WI38 (cell line): ENCODE results near the gene TRIM59.

Experiments
- H3K4me3 ChIP-seq: 2 replicates; pipeline ENCODE4 v1.5.1; 2011; ENCODE audit warnings: low read depth, mild to moderate bottlenecking, control low read depth, low read length
- TF ChIP-seq, protein P1 (sequence below): IDR thresholded peaks from 2 replicates; pipeline ENCODE4 v1.5.1; 2012; ENCODE audit warnings: low read depth, mild to moderate bottlenecking, control low read depth, low read length

TRIM59 gene

DNA sequence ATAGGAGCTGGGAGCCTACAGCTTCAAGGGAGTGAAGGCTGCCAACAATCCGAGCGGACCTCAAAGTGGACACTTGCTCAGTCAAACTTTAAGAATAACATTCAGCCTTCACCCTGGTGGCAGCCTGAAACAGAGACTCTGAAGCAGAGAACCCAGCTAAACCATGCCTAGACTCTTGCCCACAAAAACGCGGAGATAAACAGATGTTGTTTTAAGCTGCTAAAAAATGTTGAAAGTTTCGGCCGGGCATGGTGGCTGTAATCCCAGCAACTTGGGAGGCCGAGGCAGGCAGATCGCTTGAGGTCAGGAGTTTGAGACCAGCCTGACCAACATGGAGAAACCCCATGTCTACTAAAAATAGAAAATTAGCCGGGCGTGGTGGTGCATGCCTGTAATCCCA, 29.8 kb upstream of the TRIM59 start:
- no peak overlapping the region for H3K4me3 ChIP-seq
- TF ChIP-seq, protein P1, sequence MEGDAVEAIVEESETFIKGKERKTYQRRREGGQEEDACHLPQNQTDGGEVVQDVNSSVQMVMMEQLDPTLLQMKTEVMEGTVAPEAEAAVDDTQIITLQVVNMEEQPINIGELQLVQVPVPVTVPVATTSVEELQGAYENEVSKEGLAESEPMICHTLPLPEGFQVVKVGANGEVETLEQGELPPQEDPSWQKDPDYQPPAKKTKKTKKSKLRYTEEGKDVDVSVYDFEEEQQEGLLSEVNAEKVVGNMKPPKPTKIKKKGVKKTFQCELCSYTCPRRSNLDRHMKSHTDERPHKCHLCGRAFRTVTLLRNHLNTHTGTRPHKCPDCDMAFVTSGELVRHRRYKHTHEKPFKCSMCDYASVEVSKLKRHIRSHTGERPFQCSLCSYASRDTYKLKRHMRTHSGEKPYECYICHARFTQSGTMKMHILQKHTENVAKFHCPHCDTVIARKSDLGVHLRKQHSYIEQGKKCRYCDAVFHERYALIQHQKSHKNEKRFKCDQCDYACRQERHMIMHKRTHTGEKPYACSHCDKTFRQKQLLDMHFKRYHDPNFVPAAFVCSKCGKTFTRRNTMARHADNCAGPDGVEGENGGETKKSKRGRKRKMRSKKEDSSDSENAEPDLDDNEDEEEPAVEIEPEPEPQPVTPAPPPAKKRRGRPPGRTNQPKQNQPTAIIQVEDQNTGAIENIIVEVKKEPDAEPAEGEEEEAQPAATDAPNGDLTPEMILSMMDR, result no peak

DNA sequence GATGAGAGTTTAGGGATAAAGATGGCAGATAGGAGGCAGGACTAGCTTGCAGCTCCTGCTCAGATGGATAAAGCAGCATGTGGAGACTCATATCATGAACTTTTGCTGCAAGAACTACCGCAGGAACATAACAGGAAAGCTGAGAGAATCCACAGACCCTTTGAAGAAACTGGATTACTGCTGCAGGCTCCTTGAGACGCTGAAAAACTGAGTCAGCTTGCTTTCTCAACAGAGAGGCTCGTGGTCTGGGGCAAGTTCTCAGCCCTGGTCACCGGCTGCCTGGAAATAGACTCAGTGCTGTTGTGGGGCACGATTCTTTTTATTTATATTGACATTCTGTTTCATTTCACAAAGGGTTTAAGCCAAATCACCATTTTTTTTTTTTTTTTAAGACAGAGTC, 28.8 kb upstream of the TRIM59 start:
- H3K4me3 ChIP-seq, result no peak overlapping the region
- TF ChIP-seq, protein P1, result no peak

DNA sequence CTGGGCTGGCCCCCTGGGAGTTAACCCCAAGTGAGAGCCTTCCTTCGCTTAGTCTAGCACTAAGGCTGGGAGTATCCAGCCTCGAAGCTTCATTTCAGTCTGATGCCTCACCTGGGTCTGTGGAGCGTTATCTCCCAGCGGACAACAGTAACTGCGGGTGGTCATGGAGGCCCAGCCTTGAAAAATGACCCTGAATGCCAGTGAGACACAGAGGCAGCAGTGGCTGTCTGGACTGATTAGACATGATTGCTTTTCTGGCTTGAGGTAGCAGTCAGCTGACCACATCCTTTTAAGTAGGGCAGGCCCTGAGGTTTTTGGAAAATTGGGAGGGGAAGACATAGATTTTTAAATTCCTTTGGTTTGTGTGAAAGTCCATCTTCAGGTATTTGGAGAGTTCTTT, 28.2 kb upstream of the TRIM59 start:
- TF ChIP-seq, protein P1, result no peak
- H3K4me3 ChIP-seq, result no peak overlapping the region

DNA sequence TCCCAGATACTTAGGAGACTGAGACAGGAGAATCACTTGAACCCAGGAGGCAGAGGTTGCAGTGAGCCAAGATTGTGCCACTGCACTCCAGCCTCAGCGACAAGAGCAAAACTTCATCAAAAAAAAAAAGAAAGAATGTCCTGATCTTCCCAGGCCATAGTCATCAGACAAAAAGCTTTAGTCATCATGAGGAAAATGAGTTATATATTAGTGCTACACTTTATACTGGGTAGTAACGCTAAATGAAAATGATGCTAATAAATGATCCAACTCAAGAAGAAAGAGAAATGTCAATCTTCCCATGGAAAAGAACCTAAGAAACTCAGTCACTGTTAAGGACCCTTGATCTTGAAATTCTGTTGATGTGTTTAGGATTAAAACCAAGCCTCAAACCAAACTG, 26.3 kb upstream of the TRIM59 start:
- TF ChIP-seq, protein P1, result no peak
- no peak overlapping the region for H3K4me3 ChIP-seq

DNA sequence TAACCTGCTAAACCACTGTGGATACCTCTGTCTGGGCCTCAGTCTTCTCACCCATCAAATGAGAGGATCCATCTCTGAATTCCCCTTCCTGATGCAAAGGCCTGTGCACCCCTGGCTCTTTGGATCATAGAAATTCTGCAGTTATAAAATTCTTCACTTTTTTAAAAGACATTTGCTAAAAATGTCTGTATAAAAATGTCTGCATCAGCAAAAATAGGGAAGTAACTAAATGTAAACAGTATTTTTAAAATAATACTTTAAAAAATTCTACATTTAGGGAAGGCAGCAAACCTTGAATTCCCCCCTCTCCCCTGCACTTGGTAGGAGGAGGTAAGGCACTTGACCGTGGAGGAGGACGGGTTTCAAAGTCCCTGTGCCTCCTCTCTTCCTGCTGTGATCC, 25.6 kb upstream of the TRIM59 start:
- H3K4me3 ChIP-seq, result no peak overlapping the region
- TF ChIP-seq, protein P1, result no peak

DNA sequence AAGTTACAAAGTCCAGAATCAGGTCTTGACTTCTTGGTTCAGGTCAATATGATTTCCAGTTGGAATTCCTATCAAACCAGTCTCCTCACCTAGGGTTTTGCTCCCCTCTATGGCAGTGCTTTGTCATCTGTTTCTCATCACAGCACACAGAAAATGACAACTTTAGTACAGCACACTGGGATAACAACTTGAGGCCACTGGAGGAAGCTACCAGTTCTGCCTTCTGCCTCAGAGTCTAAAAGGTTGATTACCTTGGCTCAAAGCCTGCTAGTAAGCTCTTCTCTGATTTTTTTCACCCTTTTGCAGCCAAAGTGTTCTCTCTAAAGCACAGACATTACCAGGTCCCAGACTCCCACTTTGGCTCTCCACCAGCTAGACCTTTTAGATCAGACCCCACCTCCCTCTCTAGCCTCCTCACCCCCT, 24.8 kb upstream of the TRIM59 start:
- H3K4me3 ChIP-seq, result no peak overlapping the region
- TF ChIP-seq, protein P1, result no peak

DNA sequence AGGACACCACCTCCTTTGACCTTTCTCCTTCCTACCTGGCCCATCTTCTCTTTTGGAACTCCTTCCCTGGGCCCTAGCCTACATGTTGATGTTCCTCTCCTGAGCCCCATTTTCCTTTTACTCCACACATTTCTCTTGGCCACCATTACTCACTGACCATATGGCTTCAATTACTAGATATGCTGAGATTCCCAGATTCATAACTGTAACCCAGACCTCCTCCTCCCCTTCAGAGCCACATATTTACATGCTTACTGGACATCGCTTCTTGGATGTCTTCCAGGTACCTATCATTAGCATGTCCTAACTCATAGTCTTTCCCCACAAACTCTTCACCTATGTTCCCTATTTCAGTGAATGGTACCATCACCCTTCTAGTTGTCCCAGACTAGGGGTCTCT, 24.4 kb upstream of the TRIM59 start:
- H3K4me3 ChIP-seq, result no peak overlapping the region

More for the DNA sequence above, 24.4 kb upstream of the TRIM59 start:
- TF ChIP-seq, protein P1, result no peak
